ENCODE measurements around the gene FOLR3.
"Not testable (repeated sequence)": the region's sequence is repeated elsewhere in the genome, so short reads cannot be mapped to it uniquely, and the experiment has no call there.

FOLR3 gene

GRCh38 chr11:72135473-72135872 is at the start of gene FOLR3:
Gene FOLR3 (plus strand): TSS chr11:72135725. CDS start chr11:72135953, 228 bp downstream.
- not testable (repeated sequence) for FAIRE-seq

GRCh38 chr11:72088076-72088808 is 47.3 kb upstream of the FOLR3 start:
- DNase-seq (ENCODE audit: extremely low spot score, insufficient read length, low read depth): no peak
- FAIRE-seq: no peak

More at GRCh38 chr11:72135473-72135872, at the start of gene FOLR3:
- not testable (repeated sequence) for DNase-seq (ENCODE audit: extremely low spot score, insufficient read length, low read depth)

- FAIRE-seq (peak; percentile 74), DNase-seq (ENCODE audit: extremely low spot score, insufficient read length, low read depth) (peak; percentile 30)
Observed at GRCh38 chr11:72091292-72091691, 44.2 kb upstream of the FOLR3 start.

- no peak for FAIRE-seq
- DNase-seq (ENCODE audit: extremely low spot score, insufficient read length, low read depth): no peak
Observed at GRCh38 chr11:72098741-72099140, 36.8 kb upstream of the FOLR3 start.

- DNase-seq (ENCODE audit: extremely low spot score, insufficient read length, low read depth) (no peak), FAIRE-seq (no peak)
Observed at GRCh38 chr11:72100009-72100408, 35.5 kb upstream of the FOLR3 start.

GRCh38 chr11:72100462-72100861 is 35.1 kb upstream of the FOLR3 start:
- no peak for DNase-seq (ENCODE audit: extremely low spot score, insufficient read length, low read depth)
- FAIRE-seq: no peak

- FAIRE-seq (no peak), DNase-seq (ENCODE audit: extremely low spot score, insufficient read length, low read depth) (no peak)
Observed at GRCh38 chr11:72102162-72102561, 33.4 kb upstream of the FOLR3 start.

GRCh38 chr11:72102631-72102945 is 32.9 kb upstream of the FOLR3 start:
- FAIRE-seq (no peak), DNase-seq (ENCODE audit: extremely low spot score, insufficient read length, low read depth) (no peak)

- FAIRE-seq: peak; percentile 94
Observed at GRCh38 chr11:72102946-72103753, 32.4 kb upstream of the FOLR3 start, which contains the start of gene LAMTOR1. Gene LAMTOR1 (minus strand): TSS chr11:72103297. CDS start chr11:72103224, 73 bp downstream.

GRCh38 chr11:72103754-72104167 is 31.8 kb upstream of the FOLR3 start:
- no peak for FAIRE-seq
- no peak for DNase-seq (ENCODE audit: extremely low spot score, insufficient read length, low read depth)

More at GRCh38 chr11:72102946-72103753, 32.4 kb upstream of the FOLR3 start, which contains the start of gene LAMTOR1:
- peak; percentile 93 for DNase-seq (ENCODE audit: extremely low spot score, insufficient read length, low read depth)

- FAIRE-seq: no peak
- DNase-seq (ENCODE audit: extremely low spot score, insufficient read length, low read depth): no peak
Observed at GRCh38 chr11:72105888-72106287, 29.6 kb upstream of the FOLR3 start, which contains the start of gene TOMT. Gene TOMT (plus strand): TSS chr11:72105924. CDS start chr11:72105952, 28 bp downstream.

GRCh38 chr11:72111300-72112142 is 24.0 kb upstream of the FOLR3 start:
- DNase-seq (ENCODE audit: extremely low spot score, insufficient read length, low read depth) (no peak), FAIRE-seq (no peak)

GRCh38 chr11:72112143-72112977 is 23.2 kb upstream of the FOLR3 start, which contains the start of gene ANAPC15:
Gene ANAPC15 (minus strand): TSS chr11:72112695. CDS start chr11:72111276, 1,419 bp downstream.
- FAIRE-seq (peak; percentile 98), DNase-seq (ENCODE audit: extremely low spot score, insufficient read length, low read depth) (peak; percentile 83)

GRCh38 chr11:72112978-72113808 is 22.3 kb upstream of the FOLR3 start:
- no peak for DNase-seq (ENCODE audit: extremely low spot score, insufficient read length, low read depth)
- FAIRE-seq: no peak

GRCh38 chr11:72114570-72114969 is 21.0 kb upstream of the FOLR3 start:
- no peak for FAIRE-seq
- no peak for DNase-seq (ENCODE audit: extremely low spot score, insufficient read length, low read depth)

GRCh38 chr11:72116019-72116755 is 19.3 kb upstream of the FOLR3 start:
- no peak for DNase-seq (ENCODE audit: extremely low spot score, insufficient read length, low read depth)
- no peak for FAIRE-seq

- FAIRE-seq: no peak
- DNase-seq (ENCODE audit: extremely low spot score, insufficient read length, low read depth): no peak
Observed at GRCh38 chr11:72119198-72119597, 16.3 kb upstream of the FOLR3 start.

GRCh38 chr11:72120930-72121329 is 14.6 kb upstream of the FOLR3 start:
- DNase-seq (ENCODE audit: extremely low spot score, insufficient read length, low read depth) (no peak), FAIRE-seq (no peak)
